SK-N-SH (cell line): Measurements from ENCODE around the gene C5orf22. TPM values are rescaled to one million over a fixed set of nuclear protein-coding genes. Genes with fewer than 3 reads are reported as not detected.

Experiments used
- CTCF ChIA-PET: fragments of 300-600, 350-600 bp; formaldehyde crosslinking; extraction: SDS; loops from one replicate; lab custom pipeline; 2021; lab: Yijun Ruan, JAX
- POLR2A ChIA-PET: fragments of 350-600 bp; sonication (Branson Sonifier 250); formaldehyde crosslinking; extraction: SDS; loops from one replicate; lab custom pipeline; 2020; ENCODE audit warnings: antibody characterized with exemption, inconsistent platforms; lab: Yijun Ruan, JAX
- DNase-seq: peaks from one replicate; pipeline ENCODE4 v3.0.0; 2012
- H2AFZ ChIP-seq: fragments of 200-600 bp; sonication (generic); 2 replicates; pipeline ENCODE4 v1.8.1; 2016; ENCODE audit warnings: antibody characterized with exemption, mild to moderate bottlenecking, low read depth
- H3F3A ChIP-seq: fragments of 200-600 bp; sonication (generic); replicated peaks from 2 replicates; pipeline ENCODE3; 2016; ENCODE audit warnings: antibody characterized with exemption, mild to moderate bottlenecking; ENCODE audit not compliant: insufficient read depth
- H3K27ac ChIP-seq, 2 experiments: fragments of 200-500 bp in 1 of 2; fragments of 200-600 bp in 1 of 2; sonication (Bioruptor generic) in 1 of 2; sonication (generic), shearing (Covaris generic) in 1 of 2; 2 replicates each; pipeline versions ENCODE4 v1.5.1 to v1.6.1; 2014 to 2016; ENCODE audit warnings: low read depth in 2 of 2, inconsistent platforms in 1 of 2, low read length in 1 of 2, mild to moderate bottlenecking in 1 of 2, mixed read lengths in 1 of 2
- H3K27me3 ChIP-seq: fragments of 200-600 bp; sonication (generic), shearing (Covaris generic); 2 replicates; pipeline ENCODE4 v1.6.1; 2016; ENCODE audit warnings: mixed run types; ENCODE audit not compliant: insufficient read depth
- H3K36me3 ChIP-seq, 2 experiments: fragments of 200-500 bp in 1 of 2; fragments of 200-600 bp in 1 of 2; sonication (Bioruptor generic) in 1 of 2; sonication (generic) in 1 of 2; replicated peaks in 1 of 2; 2 replicates each; pipeline versions ENCODE3 to v1.5.1; 2014 to 2016; ENCODE audit warnings: low read length in 1 of 2, mild to moderate bottlenecking in 1 of 2; ENCODE audit not compliant: insufficient read depth in 2 of 2, control insufficient read depth in 1 of 2
- H3K4me1 ChIP-seq, 2 experiments: fragments of 200-500 bp in 1 of 2; fragments of 200-600 bp in 1 of 2; sonication (Bioruptor generic) in 1 of 2; sonication (generic), shearing (Covaris generic) in 1 of 2; 2 replicates each; pipeline versions ENCODE4 v1.5.1 to v1.6.1; 2014 to 2016; ENCODE audit warnings: low read depth in 1 of 2, low read length in 1 of 2, mixed run types in 1 of 2; ENCODE audit not compliant: insufficient read depth in 2 of 2, control insufficient read depth in 1 of 2
- H3K4me2 ChIP-seq: fragments of 200-600 bp; sonication (generic), shearing (Covaris generic); 2 replicates; pipeline ENCODE4 v1.6.1; 2017; ENCODE audit warnings: mixed run types
- H3K4me3 ChIP-seq, 2 experiments: fragments of 200-500 bp in 1 of 2; fragments of 200-600 bp in 1 of 2; sonication (Bioruptor generic) in 1 of 2; sonication (generic), shearing (Covaris generic) in 1 of 2; 2 replicates each; pipeline versions ENCODE4 v1.5.1 to v1.8.1; 2014 to 2016; ENCODE audit warnings: low read depth in 2 of 2, inconsistent platforms in 1 of 2, low read length in 1 of 2, mild to moderate bottlenecking in 1 of 2, mixed read lengths in 1 of 2, moderate library complexity in 1 of 2
- H3K79me2 ChIP-seq: fragments of 200-600 bp; sonication (generic); 2 replicates; pipeline ENCODE4 v1.8.1; 2017; ENCODE audit warnings: mild to moderate bottlenecking; ENCODE audit not compliant: insufficient read depth
- H3K9ac ChIP-seq: fragments of 200-600 bp; sonication (generic); 2 replicates; pipeline ENCODE4 v1.6.1; 2017; ENCODE audit warnings: mixed run types
- H3K9me2 ChIP-seq: fragments of 200-600 bp; sonication (generic); 2 replicates; pipeline ENCODE4 v1.6.1; 2017; ENCODE audit warnings: mixed run types
- H3K9me3 ChIP-seq: fragments of 200-600 bp; sonication (generic); 2 replicates; pipeline ENCODE4 v1.6.1; 2017; ENCODE audit warnings: mixed run types, mild to moderate bottlenecking, moderate library complexity
- H4K20me1 ChIP-seq: fragments of 200-600 bp; sonication (generic); 2 replicates; pipeline ENCODE4 v1.6.1; 2017; ENCODE audit warnings: mild to moderate bottlenecking, mixed run types; ENCODE audit not compliant: insufficient read depth
- ELF1 ChIP-seq: IDR thresholded peaks from 2 replicates; pipeline ENCODE4 v1.4.0; 2012
- EZH2phosphoT487 ChIP-seq: fragments of 200-600 bp; sonication (generic); IDR thresholded peaks from 2 replicates; pipeline ENCODE4 v1.6.1; 2017; ENCODE audit warnings: low read depth, mixed run types, mild to moderate bottlenecking, antibody characterized with exemption, moderate library complexity, borderline replicate concordance
- FOSL2 ChIP-seq: IDR thresholded peaks from 2 replicates; pipeline ENCODE4 v1.4.0; 2012; ENCODE audit warnings: low read depth, mild to moderate bottlenecking, moderate library complexity, borderline replicate concordance
- FOXJ3 ChIP-seq: sonication (generic); formaldehyde crosslinking; IDR thresholded peaks from 2 replicates; pipeline ENCODE4 v1.5.1; 2020; ENCODE audit warnings: mild to moderate bottlenecking, missing genetic modification reagents
- GABPA ChIP-seq: IDR thresholded peaks from 2 replicates; pipeline ENCODE4 v1.4.0; 2012; ENCODE audit warnings: low read depth, mild to moderate bottlenecking
- IRF3 ChIP-seq: fragments of 150-350 bp; IDR thresholded peaks from 2 replicates; pipeline ENCODE4 v1.6.1; 2016; ENCODE audit warnings: mild to moderate bottlenecking, low read depth, low read length
- MEF2A ChIP-seq: IDR thresholded peaks from 2 replicates; pipeline ENCODE4 v1.4.0; 2012; ENCODE audit warnings: low read depth, borderline replicate concordance
- NRF1 ChIP-seq: IDR thresholded peaks from 2 replicates; pipeline ENCODE4 v1.6.1; 2012; ENCODE audit warnings: low read depth, mild to moderate bottlenecking, low read length
- POLR2AphosphoS5 ChIP-seq: IDR thresholded peaks from 2 replicates; pipeline ENCODE4 v1.6.1; 2012; ENCODE audit warnings: low read depth, low read length
- RCOR1 ChIP-seq: fragments of 150-350 bp; IDR thresholded peaks from 2 replicates; pipeline ENCODE4 v1.6.1; 2017; ENCODE audit warnings: antibody characterized with exemption, low read length
- RFX5 ChIP-seq: IDR thresholded peaks from 2 replicates; pipeline ENCODE4 v1.6.1; 2012; ENCODE audit warnings: mild to moderate bottlenecking, improper control_type of control experiment, low read length
- TEAD4 ChIP-seq: IDR thresholded peaks from 2 replicates; pipeline ENCODE4 v1.4.0; 2012; ENCODE audit warnings: mild to moderate bottlenecking, borderline replicate concordance; ENCODE audit not compliant: insufficient read depth
- USF1 ChIP-seq: IDR thresholded peaks from 2 replicates; pipeline ENCODE4 v1.4.0; 2012; ENCODE audit warnings: low read depth, borderline replicate concordance
- USF2 ChIP-seq: fragments of 150-350 bp; IDR thresholded peaks from 2 replicates; pipeline ENCODE4 v1.6.1; 2017; ENCODE audit warnings: antibody characterized with exemption, low read length, low read depth, borderline replicate concordance
- ZBTB33 ChIP-seq: IDR thresholded peaks from 2 replicates; pipeline ENCODE4 v1.4.0; 2012; ENCODE audit warnings: low read depth, borderline replicate concordance
- WGBS: methylation state at CpG from one replicate; pipeline ENCODE4 v1.1.6; 2017; ENCODE audit warnings: low lambda C conversion rate; 5-methylcytosine and 5-hydroxymethylcytosine counted together
- polyA plus RNA-seq, 3 experiments: library from polyadenylated mRNA; depleted of rRNA; stranded (reverse); fragments of >200 nt; gene quantifications; 2 replicates each; pipeline ENCODE4 v1.2.3, GENCODE V29; 2012

Gene C5orf22
- polyA plus RNA-seq, 1 of the 3 experiments (the other 2 are of a cell fraction) = 13.6 TPM

GRCh38 chr5:31554552-31554951, 22.5 kb downstream of the C5orf22 start:
- H3K36me3 ChIP-seq = peaks cover 38 to 41% of the 10 kb centered on the region in 2 experiments
- H3K9me2 ChIP-seq = no peaks in the 10 kb centered on the region
- H3K79me2 ChIP-seq = no peaks in the 10 kb centered on the region
- ChIA-PET CTCF (interaction anchor here (0.8 to 1.0 kb wide), 2 partner anchors 35 to 255 kb away, joined by 3 read pairs; no protein-coding TSS in a partner anchor), POLR2A (no interaction called here)
- TF ChIP-seq GABPA (no peak), USF1 (no peak), IRF3 (no peak), ELF1 (no peak), FOSL2 (no peak), FOXJ3 (no peak), MEF2A (no peak), ZBTB33 (no peak), TEAD4 (no peak), RFX5 (no peak), POLR2AphosphoS5 (no peak), EZH2phosphoT487 (no peak), RCOR1 (no peak), NRF1 (no peak), USF2 (no peak)
- H3K27me3 ChIP-seq = no peaks in the 10 kb centered on the region
- H3K27ac ChIP-seq = peak overlapping the region in 1 of 2 experiments; percentile 9; a peak in 1 of 4 replicates
- peaks cover 3% of the 10 kb centered on the region for H3F3A ChIP-seq
- no peaks in the 10 kb centered on the region for H3K9me3 ChIP-seq
- DNase-seq = no peak
- H3K9ac ChIP-seq = no peak overlapping the region
- no peak overlapping the region for H2AFZ ChIP-seq
- H4K20me1 ChIP-seq = no peaks in the 10 kb centered on the region
- 100% methylated on average over 1 of the region's 1 CpG for WGBS
- no peak overlapping the region for H3K4me3 ChIP-seq
- no peak overlapping the region for H3K4me2 ChIP-seq
- peaks cover 0 to 13% of the 10 kb centered on the region in 2 experiments; a peak in 1 of 4 replicates for H3K4me1 ChIP-seq
